ENCODE measurements around the gene SSNA1. TPM values are rescaled to one million over a fixed set of nuclear protein-coding genes. Genes with fewer than 3 reads are reported as not detected.

SSNA1 gene
- total and polyA plus RNA-seq, 12 donors, result 13.2 to 138 (median 70.3) TPM

GRCh38 chr9:137191691-137192447 is 3.4 kb downstream of the SSNA1 start:
- no peaks in the 10 kb centered on the region for H3K9me3 ChIP-seq (replicated peaks in 1 of 3)
- no peak overlapping the region for H3K4me3 ChIP-seq
- peaks cover 19 to 24% of the 10 kb centered on the region in 2 donors for H3K4me1 ChIP-seq (replicated peaks in 1 of 2)
- TF ChIP-seq, protein P1, sequence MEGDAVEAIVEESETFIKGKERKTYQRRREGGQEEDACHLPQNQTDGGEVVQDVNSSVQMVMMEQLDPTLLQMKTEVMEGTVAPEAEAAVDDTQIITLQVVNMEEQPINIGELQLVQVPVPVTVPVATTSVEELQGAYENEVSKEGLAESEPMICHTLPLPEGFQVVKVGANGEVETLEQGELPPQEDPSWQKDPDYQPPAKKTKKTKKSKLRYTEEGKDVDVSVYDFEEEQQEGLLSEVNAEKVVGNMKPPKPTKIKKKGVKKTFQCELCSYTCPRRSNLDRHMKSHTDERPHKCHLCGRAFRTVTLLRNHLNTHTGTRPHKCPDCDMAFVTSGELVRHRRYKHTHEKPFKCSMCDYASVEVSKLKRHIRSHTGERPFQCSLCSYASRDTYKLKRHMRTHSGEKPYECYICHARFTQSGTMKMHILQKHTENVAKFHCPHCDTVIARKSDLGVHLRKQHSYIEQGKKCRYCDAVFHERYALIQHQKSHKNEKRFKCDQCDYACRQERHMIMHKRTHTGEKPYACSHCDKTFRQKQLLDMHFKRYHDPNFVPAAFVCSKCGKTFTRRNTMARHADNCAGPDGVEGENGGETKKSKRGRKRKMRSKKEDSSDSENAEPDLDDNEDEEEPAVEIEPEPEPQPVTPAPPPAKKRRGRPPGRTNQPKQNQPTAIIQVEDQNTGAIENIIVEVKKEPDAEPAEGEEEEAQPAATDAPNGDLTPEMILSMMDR (IDR thresholded peaks at IDR 0.05), result no peak
- no peak for TF ChIP-seq POLR2A (IDR thresholded peaks at IDR 0.05)
- intact Hi-C loops (cut with DNase I), result no loop called here
- 83 to 91% (median 85%) methylated on average over 11 to 22 of the region's 22 CpGs for WGBS, 4 donors
- DNase-seq, result no peak
- H3K36me3 ChIP-seq (replicated peaks in 1 of 2), result peaks cover 0 to 24% of the 10 kb centered on the region in 2 donors
- no peak overlapping the region for H3K27ac ChIP-seq
- no peaks in the 10 kb centered on the region for H3K27me3 ChIP-seq

DNA sequence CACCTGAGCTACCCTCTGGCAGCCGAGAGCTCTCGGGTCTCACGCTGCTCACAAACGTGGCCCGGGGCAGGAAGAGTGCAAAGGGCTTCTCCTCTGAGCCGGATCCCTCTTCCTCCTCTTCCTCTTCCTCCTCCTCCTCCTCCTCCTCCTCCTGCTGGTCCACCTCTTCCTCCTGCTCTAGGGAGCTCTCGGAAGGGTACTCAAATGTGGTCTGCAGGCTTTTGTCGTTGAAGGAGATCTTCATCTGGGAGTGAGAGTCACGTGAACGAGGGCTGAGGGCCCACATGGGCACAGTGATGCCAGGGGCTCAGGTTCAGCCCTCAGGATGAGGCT is 3.9 kb downstream of the SSNA1 start:
- DNase-seq, result no peak
- WGBS, 4 donors, result 86 to 90% (median 86%) methylated on average over 10 of the region's 10 CpGs
- peaks cover 14 to 20% of the 10 kb centered on the region in 2 donors for H3K4me1 ChIP-seq (replicated peaks in 1 of 2)
- H3K27me3 ChIP-seq, result no peaks in the 10 kb centered on the region
- H3K4me3 ChIP-seq, result no peak overlapping the region
- no peak overlapping the region for H3K27ac ChIP-seq
- TF ChIP-seq, protein P1 (IDR thresholded peaks at IDR 0.05), result no peak
- TF ChIP-seq POLR2A (IDR thresholded peaks at IDR 0.05), result no peak
- intact Hi-C loops (cut with DNase I), result no loop called here
- peaks cover 0 to 24% of the 10 kb centered on the region in 2 donors for H3K36me3 ChIP-seq (replicated peaks in 1 of 2)
- no peaks in the 10 kb centered on the region for H3K9me3 ChIP-seq (replicated peaks in 1 of 3)

DNA sequence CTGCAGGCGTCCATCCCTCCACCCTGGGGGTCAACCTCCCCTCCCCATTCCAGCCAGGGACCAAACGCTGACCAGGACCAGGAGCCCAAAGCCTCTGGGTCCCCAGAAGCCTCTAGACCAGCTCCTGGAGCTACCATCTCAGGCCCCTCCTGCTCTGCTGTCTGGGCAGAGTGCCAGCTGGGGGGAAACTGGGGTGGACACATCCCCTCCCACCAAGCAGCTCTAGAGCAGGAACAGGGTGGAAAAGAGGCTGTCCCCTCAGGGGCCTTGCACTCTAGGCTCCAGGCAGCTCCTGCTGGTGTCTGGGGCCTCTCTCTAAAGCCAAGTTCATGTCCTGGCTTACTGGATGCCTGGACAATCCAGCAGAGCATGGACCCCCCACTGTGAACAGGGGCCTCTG is 4.4 kb downstream of the SSNA1 start:
- no peak for TF ChIP-seq POLR2A (IDR thresholded peaks at IDR 0.05)
- TF ChIP-seq, protein P1 (IDR thresholded peaks at IDR 0.05), result no peak
- intact Hi-C loops (cut with DNase I), result no loop called here
- H3K27ac ChIP-seq, result no peak overlapping the region
- WGBS, 4 donors, result 84% methylated on average over 2 of the region's 2 CpGs; no CpG with 5 or more reads in 2 of the 4 donors
- no peak for DNase-seq
- H3K27me3 ChIP-seq, result no peaks in the 10 kb centered on the region
- peaks cover 0 to 24% of the 10 kb centered on the region in 2 donors for H3K36me3 ChIP-seq (replicated peaks in 1 of 2)
- H3K4me3 ChIP-seq, result no peak overlapping the region
- H3K4me1 ChIP-seq (replicated peaks in 1 of 2), result peaks cover 11 to 20% of the 10 kb centered on the region in 2 donors
- no peaks in the 10 kb centered on the region for H3K9me3 ChIP-seq (replicated peaks in 1 of 3)

GRCh38 chr9:137193771-137194170 is 5.3 kb downstream of the SSNA1 start:
- Histone ChIP-seq H3K27me3 (no peaks in the 10 kb centered on the region), H3K4me1 (replicated peaks in 1 of 2) (peaks cover 11 to 29% of the 10 kb centered on the region in 2 donors), H3K27ac (no peak overlapping the region), H3K9me3 (replicated peaks in 1 of 3) (no peaks in the 10 kb centered on the region), H3K36me3 (replicated peaks in 1 of 2) (peaks cover 0 to 24% of the 10 kb centered on the region in 2 donors), H3K4me3 (no peak overlapping the region)
- TF ChIP-seq, protein P1 (IDR thresholded peaks at IDR 0.05), result no peak
- no peak for TF ChIP-seq POLR2A (IDR thresholded peaks at IDR 0.05)
- intact Hi-C loops (cut with DNase I), result no loop called here
- WGBS, 4 donors, result 78 to 90% (median 80%) methylated on average over 9 to 14 of the region's 14 CpGs; no CpG with 5 or more reads in 1 of the 4 donors
- DNase-seq, result no peak
